Activated T-cell treated with anti-CD3 and anti-CD28 coated beads, Interleukin-2, amount 50 U/mL, for 72 hours (primary cell): ENCODE measurements around the gene HOXB5. TPM values are rescaled to one million over a fixed set of nuclear protein-coding genes. Genes with fewer than 3 reads are reported as not detected.

Experiments used
- ATAC-seq, 2 donors: fragments of 150-1000 bp; cut with Tn5 transposase; replicated peaks in 1 of 2; 2 replicates each; pipeline ENCODE4 v1.10.0; 2021; ENCODE audit warnings: moderate library complexity in 2 of 2, mild to moderate bottlenecking in 1 of 2
- DNase-seq, 2 donors: peaks; one replicate each; pipeline ENCODE4 v3.0.0; 2021 to 2022; ENCODE audit warnings: mixed read lengths in 1 of 2
- H3K27ac Mint-ChIP-seq: one replicate; pipeline ENCODE4 v1.8.0; 2022; ENCODE audit warnings: mild to moderate bottlenecking, moderate library complexity, mixed read lengths
- H3K27me3 Mint-ChIP-seq: one replicate; pipeline ENCODE4 v1.8.0; 2022; ENCODE audit warnings: low read depth, mixed read lengths
- H3K36me3 Mint-ChIP-seq, 2 donors: one replicate each; pipeline ENCODE4 v1.8.0; 2022; ENCODE audit warnings: mixed read lengths in 2 of 2, mild to moderate bottlenecking in 1 of 2; ENCODE audit not compliant: insufficient read depth in 2 of 2
- H3K4me1 Mint-ChIP-seq: one replicate; pipeline ENCODE4 v1.8.0; 2022; ENCODE audit warnings: low read depth, mixed read lengths
- H3K4me3 Mint-ChIP-seq, 2 donors: one replicate each; pipeline ENCODE4 v1.8.0; 2022; ENCODE audit warnings: mild to moderate bottlenecking in 2 of 2, mixed read lengths in 2 of 2, moderate library complexity in 2 of 2
- H3K9me3 Mint-ChIP-seq, 2 donors: one replicate each; pipeline ENCODE4 v1.8.0; 2022; ENCODE audit warnings: mixed read lengths in 2 of 2
- total RNA-seq, 2 donors: library from RNA; stranded (reverse); gene quantifications; one replicate each; pipeline ENCODE4 v1.2.3, GENCODE V29; 2022

HOXB5 gene
- total RNA-seq, 2 donors from 2014 or later: not detected

DNA sequence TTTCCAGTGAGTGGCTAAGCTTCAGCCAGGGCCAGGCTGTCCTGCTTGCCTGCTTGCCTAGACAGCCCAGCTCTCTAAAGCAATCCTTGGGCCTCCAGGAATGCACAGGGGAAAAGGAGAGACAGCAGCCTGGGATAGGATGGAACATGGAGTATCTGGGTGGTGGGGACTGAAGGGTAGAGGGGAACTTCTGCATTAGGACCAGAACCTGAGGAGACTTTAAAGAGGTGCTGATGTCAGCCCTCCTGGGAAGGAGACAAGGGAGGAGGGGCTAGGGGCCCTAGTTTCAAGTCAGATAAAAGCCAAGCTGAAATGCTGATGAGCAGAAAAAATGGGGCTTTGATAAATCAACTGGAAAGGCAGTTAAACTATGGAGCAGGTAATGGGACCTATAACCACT lies 15.5 kb upstream of the HOXB5 start:
- peaks cover 0 to 2% of the 10 kb centered on the region in 2 donors for H3K36me3 Mint-ChIP-seq
- peak overlapping the region in 1 of 2 donors; percentile 53 for H3K4me3 Mint-ChIP-seq
- H3K9me3 Mint-ChIP-seq: no peaks in the 10 kb centered on the region
- no peak for DNase-seq
- H3K27ac Mint-ChIP-seq: no peak overlapping the region
- peaks cover 36% of the 10 kb centered on the region for H3K4me1 Mint-ChIP-seq
- peaks cover 91% of the 10 kb centered on the region for H3K27me3 Mint-ChIP-seq
- no peak for ATAC-seq

DNA sequence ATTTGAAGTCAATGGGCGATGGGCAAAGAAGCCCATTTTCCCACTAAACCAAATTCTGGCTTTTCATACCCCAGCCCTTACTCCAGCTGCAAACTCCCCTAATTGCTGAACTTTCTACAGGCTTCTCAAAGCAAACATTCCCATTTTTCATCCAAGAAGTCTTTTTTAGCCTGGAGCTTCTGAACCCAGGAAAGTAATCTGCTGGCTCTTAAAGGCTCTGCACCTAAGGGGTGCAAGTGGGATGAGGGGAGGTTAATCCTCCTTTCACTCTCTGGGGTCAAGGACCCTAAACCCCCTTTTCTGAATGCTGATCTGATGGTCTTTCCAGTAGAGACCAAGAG lies 14.9 kb upstream of the HOXB5 start:
- Mint-ChIP-seq H3K4me3 (no peak overlapping the region), H3K36me3 (peaks cover 0 to 2% of the 10 kb centered on the region in 2 donors), H3K27ac (no peak overlapping the region), H3K27me3 (peaks cover 90% of the 10 kb centered on the region), H3K4me1 (peaks cover 30% of the 10 kb centered on the region), H3K9me3 (no peaks in the 10 kb centered on the region)
- no peak for DNase-seq
- ATAC-seq: no peak

DNA sequence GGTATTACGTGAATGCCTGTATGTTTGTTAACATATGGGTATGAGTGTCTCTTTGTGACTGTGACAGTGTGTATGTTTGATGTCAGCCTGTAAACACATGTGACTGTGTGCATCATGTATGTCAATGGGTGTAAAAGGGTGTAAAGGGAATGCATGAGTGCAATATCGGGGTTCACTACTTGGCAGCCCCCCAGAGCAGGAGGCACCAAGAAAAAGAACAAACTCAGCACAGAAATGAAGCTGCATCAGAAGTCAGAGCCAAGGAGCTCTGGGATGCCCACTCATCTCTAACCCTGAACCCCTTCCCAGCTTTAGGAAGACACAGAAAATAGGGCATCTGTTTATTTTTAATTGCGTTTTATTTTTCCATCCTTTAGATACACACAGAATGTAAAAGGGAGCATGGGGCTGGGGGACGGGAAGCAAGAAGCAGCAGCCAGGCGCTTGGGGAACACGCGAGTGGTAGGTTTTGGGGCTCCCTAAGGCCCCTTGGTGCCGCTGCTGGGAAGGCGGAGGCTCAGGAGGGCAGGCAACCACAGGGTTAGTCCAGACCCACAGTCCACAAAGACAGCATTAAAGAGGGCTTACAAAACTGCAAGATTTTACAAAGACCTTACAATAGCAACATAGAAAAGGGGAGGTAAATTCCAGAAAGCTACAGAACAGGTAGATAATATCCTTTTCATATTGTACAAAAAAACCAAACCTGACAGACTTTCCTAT lies 13.5 kb upstream of the HOXB5 start:
- H3K27ac Mint-ChIP-seq: no peak overlapping the region
- H3K27me3 Mint-ChIP-seq: peaks cover 90% of the 10 kb centered on the region
- no peak for ATAC-seq

DNA sequence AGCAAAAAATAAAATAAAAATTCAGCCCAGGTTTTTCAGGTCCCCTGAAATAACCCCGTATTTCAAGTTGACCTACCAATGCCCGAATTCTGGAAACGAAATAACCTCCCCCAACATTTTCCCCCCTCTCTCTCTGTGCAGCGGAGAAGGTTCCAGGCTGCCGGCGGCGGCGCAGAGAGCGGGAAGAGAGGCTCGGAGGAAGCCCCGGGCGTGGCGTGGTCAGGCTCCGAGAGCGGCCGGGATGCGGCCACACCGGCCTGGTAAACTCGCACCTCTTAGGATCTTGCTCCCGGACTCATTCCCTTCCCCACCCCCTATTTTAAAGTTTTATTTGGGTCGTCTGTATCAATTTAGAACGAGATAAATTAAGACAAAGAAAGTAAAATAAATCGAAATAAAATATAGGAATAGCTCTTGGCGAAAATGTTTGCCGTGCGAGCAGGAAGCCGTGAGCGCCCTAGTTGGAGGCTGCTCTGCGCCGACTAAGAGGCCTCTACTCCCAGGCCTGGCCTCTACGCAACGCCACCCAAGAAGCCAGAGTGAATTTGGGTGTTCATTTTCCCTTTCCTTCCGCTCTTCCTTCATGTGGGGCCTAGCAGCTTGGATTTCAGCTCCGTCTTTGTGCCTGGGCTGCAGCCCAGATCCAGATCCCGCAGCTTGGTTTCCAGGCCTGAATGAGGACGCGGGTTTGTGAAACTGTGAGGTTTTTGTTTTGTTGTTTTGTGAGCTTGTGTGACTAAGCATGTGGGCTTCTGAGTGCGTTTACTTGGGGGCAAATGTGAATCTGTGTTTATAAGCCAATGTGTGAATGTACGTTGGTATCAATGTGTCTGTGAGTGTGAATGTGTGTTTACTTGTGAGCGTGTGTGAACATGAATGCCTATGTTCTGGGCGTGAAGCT lies 12.7 kb upstream of the HOXB5 start:
- peaks cover 19% of the 10 kb centered on the region for H3K4me1 Mint-ChIP-seq
- no peak for DNase-seq
- peaks cover 90% of the 10 kb centered on the region for H3K27me3 Mint-ChIP-seq
- no peak for ATAC-seq
- no peaks in the 10 kb centered on the region for H3K9me3 Mint-ChIP-seq
- no peak overlapping the region for H3K4me3 Mint-ChIP-seq
- H3K36me3 Mint-ChIP-seq: peaks cover 0 to 2% of the 10 kb centered on the region in 2 donors
- H3K27ac Mint-ChIP-seq: no peak overlapping the region

More for the DNA sequence above, 13.5 kb upstream of the HOXB5 start:
- Mint-ChIP-seq H3K4me1 (peaks cover 26% of the 10 kb centered on the region), H3K36me3 (peaks cover 0 to 2% of the 10 kb centered on the region in 2 donors), H3K9me3 (no peaks in the 10 kb centered on the region), H3K4me3 (no peak overlapping the region)
- no peak for DNase-seq

DNA sequence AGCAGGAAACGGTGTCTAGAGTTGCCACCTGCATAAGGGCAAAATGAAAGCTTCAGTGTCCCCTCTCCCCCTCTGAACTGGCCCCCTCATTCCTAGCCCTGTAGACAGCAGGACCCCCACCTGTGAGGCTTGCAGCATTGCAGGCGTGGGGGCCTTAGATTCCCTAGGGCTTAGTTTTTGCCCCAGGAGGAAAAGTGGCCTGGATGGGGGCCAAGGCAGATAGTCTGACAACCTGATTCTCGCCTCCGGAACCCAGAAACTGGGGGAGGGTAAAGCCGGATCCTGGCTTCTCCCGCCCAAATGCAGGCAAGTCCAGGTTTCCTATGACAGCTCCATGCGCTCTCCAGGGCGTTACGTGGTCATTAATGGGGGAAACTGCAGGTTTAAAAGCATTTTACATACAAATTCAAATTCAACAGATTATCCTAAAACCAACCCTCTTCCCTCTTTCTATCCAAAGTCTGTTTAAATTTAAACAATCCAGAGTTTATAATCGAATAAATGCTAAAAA lies 11.9 kb upstream of the HOXB5 start:
- Mint-ChIP-seq H3K36me3 (no peaks in the 10 kb centered on the region), H3K27ac (no peak overlapping the region), H3K4me1 (peaks cover 13% of the 10 kb centered on the region), H3K4me3 (no peak overlapping the region), H3K27me3 (peaks cover 91% of the 10 kb centered on the region), H3K9me3 (no peaks in the 10 kb centered on the region)
- DNase-seq: no peak
- ATAC-seq: no peak

DNA sequence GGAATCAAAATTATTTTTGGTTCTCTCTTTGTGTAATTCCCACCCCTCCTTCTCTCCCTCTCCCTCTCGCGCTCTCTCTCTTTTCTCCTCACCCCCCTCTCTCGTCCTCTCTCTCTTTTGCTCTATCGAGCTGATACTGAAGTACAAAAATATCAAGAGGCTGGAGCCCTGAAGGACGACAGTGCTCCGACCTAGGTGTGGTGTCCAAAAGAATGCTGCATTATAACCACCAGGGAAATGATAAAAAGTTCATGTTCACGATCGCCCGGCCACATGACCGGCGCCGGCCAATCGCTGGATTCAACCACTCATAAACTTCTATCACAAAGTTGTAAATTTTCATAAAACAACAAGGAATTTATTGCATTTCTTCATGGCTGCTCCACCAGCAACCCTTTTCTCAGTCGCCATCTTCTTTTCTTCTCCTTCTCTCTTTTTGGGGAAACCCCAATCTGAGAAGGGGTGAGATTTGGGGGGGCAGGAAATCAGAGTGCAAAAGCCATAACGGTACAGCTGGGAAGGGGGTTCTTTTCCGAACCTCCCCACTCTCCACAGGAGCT lies 11.3 kb upstream of the HOXB5 start, which contains the start of gene HOXB6:
Gene HOXB6 (minus strand): TSS at position 217 of the 560 bp plus-strand sequence. CDS start 6,836 bp downstream, outside the sequence.
- peak within 1 kb of the TSS; percentile 66 to 67 for H3K4me3 Mint-ChIP-seq
- H3K9me3 Mint-ChIP-seq: no peaks in the 10 kb centered on the region
- ATAC-seq (no peak), DNase-seq (no peak)
- H3K36me3 Mint-ChIP-seq: no peaks in the 10 kb centered on the region
- no peak within 1 kb of the TSS for H3K27ac Mint-ChIP-seq
- peaks cover 13% of the 10 kb centered on the region for H3K4me1 Mint-ChIP-seq
- H3K27me3 Mint-ChIP-seq: peaks cover 96% of the 10 kb centered on the region

DNA sequence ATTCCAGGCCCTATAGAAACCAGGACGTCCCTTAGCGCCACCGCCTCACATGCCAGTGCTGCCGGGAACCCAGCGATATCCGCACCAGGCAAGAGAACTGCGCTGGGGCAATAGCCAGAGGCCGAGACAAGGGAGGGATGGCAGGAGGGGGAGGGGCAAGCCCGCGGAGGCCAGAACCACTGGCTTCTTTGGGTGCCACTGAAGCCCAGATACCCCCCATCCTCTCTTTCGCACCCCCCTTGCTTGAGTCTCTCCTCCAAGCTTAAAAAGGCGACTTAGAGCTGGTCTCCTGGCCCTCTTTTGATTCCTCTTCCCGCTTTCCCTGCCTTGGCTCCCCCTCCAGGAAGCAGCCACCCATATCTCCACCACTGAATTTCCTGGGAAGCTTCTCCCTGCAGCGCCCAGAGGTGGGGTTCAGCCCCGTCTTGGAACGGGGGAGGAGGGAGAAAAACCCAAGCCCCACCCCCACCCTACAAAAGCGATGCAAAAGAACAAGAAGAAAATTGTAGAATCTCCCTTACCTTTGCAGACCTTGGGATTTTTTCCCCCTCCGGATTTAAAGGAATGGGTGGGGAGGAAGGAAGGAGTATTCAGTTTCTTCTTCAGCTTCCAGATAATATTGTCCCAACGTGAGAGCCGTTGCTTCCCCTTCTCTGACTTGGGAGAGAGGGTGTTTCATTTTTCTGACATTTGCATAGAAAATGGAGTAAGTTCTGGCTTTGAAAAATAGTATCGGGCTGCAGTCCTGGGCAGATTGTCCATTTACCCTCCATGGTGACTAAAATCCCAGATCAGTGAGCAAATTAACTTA lies 10.6 kb upstream of the HOXB5 start:
- peaks cover 96% of the 10 kb centered on the region for H3K27me3 Mint-ChIP-seq
- H3K36me3 Mint-ChIP-seq: no peaks in the 10 kb centered on the region
- H3K9me3 Mint-ChIP-seq: no peaks in the 10 kb centered on the region
- ATAC-seq (no peak), DNase-seq (no peak)
- H3K4me3 Mint-ChIP-seq: peak overlapping the region; percentile 66 to 67
- peaks cover 13% of the 10 kb centered on the region for H3K4me1 Mint-ChIP-seq
- H3K27ac Mint-ChIP-seq: no peak overlapping the region

DNA sequence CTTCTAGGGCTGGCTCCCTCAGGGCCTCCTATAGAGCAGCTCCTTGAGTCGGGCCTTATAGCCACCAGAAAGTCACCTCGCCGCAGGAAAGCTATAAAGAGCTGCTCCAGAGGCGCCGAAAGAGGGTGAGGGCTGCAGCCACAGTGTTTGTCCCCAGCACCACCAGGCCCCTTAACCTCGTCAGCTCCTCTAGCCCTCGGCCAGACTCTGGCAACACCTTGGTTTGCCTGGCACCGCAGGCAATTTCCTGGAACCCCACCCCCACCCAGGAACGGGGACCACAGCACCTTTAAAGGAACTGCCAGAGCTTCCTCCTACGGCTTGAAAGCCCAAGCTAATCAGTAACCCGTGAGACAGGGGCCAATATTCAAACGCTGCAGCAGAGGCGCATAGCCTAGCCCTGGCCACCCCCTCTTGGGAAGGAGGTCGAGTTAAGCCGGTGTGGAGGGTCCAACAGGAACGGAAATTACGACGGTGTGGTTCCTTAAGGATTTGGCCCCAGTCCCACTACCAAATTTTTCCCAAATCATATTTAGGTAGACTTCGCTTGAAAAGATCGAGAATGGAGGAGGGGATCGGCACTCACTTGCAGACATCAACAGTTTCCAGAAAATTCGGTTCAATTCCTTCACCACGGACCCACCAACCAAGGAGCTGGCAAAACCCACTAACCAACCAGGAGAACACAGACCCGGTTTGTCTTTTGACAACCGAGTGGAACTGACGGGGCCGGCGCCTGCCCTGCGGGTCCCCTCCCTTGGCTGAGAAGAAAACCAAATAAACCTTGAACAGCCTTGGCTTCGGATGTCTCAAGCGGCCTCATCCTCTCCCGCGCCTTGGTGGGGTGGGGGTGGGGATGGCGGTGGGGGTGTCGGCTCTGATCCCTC lies 8.2 kb upstream of the HOXB5 start:
- no peak for ATAC-seq
- Mint-ChIP-seq H3K4me1 (peaks cover 28% of the 10 kb centered on the region), H3K36me3 (no peaks in the 10 kb centered on the region), H3K9me3 (no peaks in the 10 kb centered on the region), H3K27ac (no peak overlapping the region), H3K27me3 (peaks cover 98% of the 10 kb centered on the region), H3K4me3 (peak overlapping the region in 1 of 2 donors; percentile 26)
- DNase-seq: no peak

DNA sequence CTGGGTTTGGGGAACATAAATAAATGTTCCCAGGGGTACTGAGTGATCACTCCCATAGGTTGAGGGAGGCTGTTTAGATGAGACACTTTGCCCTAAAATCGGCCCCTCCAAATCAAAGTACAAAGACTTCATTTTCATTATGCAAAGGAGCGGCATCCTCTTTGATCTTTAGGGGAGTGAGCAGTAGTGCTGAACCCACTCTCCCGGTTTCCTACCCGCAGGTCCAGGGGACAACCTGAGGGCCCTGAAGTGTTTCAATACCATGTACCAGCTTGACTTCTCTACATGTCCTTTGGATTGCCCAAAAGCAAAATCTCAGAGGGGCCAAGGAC lies 7.6 kb upstream of the HOXB5 start:
- Mint-ChIP-seq H3K4me1 (peaks cover 34% of the 10 kb centered on the region), H3K4me3 (no peak overlapping the region)

DNA sequence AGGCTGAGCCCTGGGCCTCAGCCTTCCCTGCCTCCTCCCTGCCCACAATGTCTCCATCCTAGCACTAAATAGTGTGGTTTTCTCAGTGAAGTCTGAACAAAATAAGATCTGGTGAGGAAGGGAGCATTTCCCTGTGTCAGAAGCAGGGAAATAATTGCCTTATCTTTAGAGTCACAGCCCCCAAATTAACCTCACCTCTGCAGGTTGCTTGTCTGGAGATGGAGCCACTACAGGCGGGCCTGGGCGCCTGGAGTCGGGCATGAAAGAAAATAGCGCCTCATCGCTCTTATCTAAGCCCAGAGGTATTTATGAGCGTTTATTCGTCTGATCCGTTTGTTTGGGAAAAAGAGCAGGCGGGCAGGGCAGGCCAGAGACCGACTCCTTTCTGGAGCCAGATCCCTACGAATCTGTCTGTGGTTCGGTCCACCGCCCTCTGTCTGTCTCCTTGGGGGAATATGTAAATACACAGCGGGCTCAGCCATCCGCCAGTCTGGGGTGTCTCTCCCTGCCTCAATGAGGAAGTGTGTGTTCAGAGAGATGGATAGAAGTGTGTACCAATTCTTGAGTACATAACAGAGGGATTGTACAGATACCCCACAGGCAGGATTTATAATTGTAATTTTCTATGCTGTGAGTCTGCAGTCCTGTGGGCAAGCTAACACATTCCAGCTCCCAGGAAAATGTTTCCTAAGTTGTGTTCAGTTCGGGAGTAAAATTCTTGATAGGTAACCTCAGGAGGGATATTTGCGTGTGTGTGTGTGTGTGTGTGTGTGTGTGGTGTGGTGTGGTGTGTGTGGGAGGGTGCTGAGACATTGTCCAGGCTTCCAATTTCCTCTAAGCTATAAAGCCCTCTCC lies 6.9 kb upstream of the HOXB5 start:
- peaks cover 98% of the 10 kb centered on the region for H3K27me3 Mint-ChIP-seq
- no peak overlapping the region for H3K4me3 Mint-ChIP-seq
- DNase-seq (no peak), ATAC-seq (no peak)
- no peak overlapping the region for H3K27ac Mint-ChIP-seq
- no peaks in the 10 kb centered on the region for H3K36me3 Mint-ChIP-seq
- H3K4me1 Mint-ChIP-seq: peaks cover 41% of the 10 kb centered on the region
- H3K9me3 Mint-ChIP-seq: no peaks in the 10 kb centered on the region

More for the DNA sequence above, 7.6 kb upstream of the HOXB5 start:
- peaks cover 98% of the 10 kb centered on the region for H3K27me3 Mint-ChIP-seq
- DNase-seq (no peak), ATAC-seq (no peak)
- no peaks in the 10 kb centered on the region for H3K36me3 Mint-ChIP-seq
- H3K9me3 Mint-ChIP-seq: no peaks in the 10 kb centered on the region
- H3K27ac Mint-ChIP-seq: no peak overlapping the region

DNA sequence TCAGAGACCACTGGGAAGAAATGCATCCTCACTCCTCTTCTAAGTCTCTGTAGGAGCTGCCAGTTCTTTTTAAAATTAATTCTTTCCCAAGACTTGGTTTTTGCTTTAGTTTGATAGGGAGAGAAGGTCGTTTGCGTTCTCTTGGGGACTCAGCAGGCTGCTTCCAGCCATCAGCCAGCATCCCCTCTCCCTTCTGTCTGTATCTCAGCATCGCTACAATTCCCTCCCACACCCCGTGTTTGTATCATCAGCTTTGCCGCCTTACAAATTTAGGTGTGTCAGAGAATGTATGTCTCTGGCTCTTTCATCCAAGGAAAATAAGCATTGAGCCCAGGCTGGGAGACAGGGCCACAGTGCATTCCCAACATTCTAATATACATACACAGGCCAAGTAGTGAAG lies 5.8 kb upstream of the HOXB5 start:
- Mint-ChIP-seq H3K27ac (no peak overlapping the region), H3K36me3 (no peaks in the 10 kb centered on the region), H3K4me3 (no peak overlapping the region), H3K4me1 (peaks cover 37% of the 10 kb centered on the region), H3K9me3 (no peaks in the 10 kb centered on the region), H3K27me3 (peaks cover 98% of the 10 kb centered on the region)
- ATAC-seq (no peak), DNase-seq (no peak)
